Panc1 (cell line): ENCODE measurements around the gene PHLDB1. TPM values are rescaled to one million over a fixed set of nuclear protein-coding genes. Genes with fewer than 3 reads are reported as not detected.

Experiments used
- ATAC-seq: fragments of 200-7000 bp; cut with Tn5 transposase; 2 replicates; pipeline ENCODE4 v1.9.1; 2020; ENCODE audit warnings: mild to moderate bottlenecking, moderate library complexity
- BruUV-seq: library from RNA; stranded (reverse); fragments of 400-500 nt; replicated peaks from 2 replicates; lab custom pipeline; 2021; lab: Mats Ljungman, UMichigan
- CTCF ChIA-PET: fragments of 300-600 bp; sonication (Branson Sonifier 250); formaldehyde crosslinking; loops from one replicate; lab custom pipeline; 2022; ENCODE audit warnings: antibody characterized with exemption; lab: Charles Lee
- POLR2A ChIA-PET: fragments of 300-600 bp; sonication (Branson Sonifier 250); formaldehyde crosslinking; loops from one replicate; lab custom pipeline; 2022; ENCODE audit warnings: antibody characterized with exemption; lab: Charles Lee
- DNase-seq: peaks from one replicate; pipeline ENCODE4 v3.0.0-alpha.2; 2010; ENCODE audit warnings: low read depth, low spot score
- H3K27ac ChIP-seq: 2 replicates; pipeline ENCODE4 v1.5.1; 2011; ENCODE audit warnings: mild to moderate bottlenecking, low read length, inconsistent platforms
- H3K27me3 ChIP-seq: fragments of 200-500 bp; sonication (Bioruptor generic); 2 replicates; pipeline ENCODE4 v1.6.0; 2014; ENCODE audit warnings: low read length, inconsistent platforms; ENCODE audit not compliant: control insufficient read depth, insufficient read depth
- H3K36me3 ChIP-seq: fragments of 200-500 bp; sonication (Bioruptor generic); 2 replicates; pipeline ENCODE4 v1.5.1; 2014; ENCODE audit warnings: inconsistent platforms, mild to moderate bottlenecking, low read length, moderate library complexity; ENCODE audit not compliant: control insufficient read depth, insufficient read depth
- H3K4me1 ChIP-seq: 2 replicates; pipeline ENCODE4 v1.5.1; 2011; ENCODE audit warnings: inconsistent platforms, mild to moderate bottlenecking, low read length, moderate library complexity; ENCODE audit not compliant: control insufficient read depth, insufficient read depth
- H3K4me3 ChIP-seq, 2 experiments: 2 replicates each; pipeline ENCODE4 v1.5.1; 2011 to 2012; ENCODE audit warnings: low read depth in 2 of 2, low read length in 2 of 2, mild to moderate bottlenecking in 2 of 2, inconsistent platforms in 1 of 2, moderate library complexity in 1 of 2
- H3K9me3 ChIP-seq: fragments of 200-500 bp; sonication (Bioruptor generic); 2 replicates; pipeline ENCODE4 v1.5.1; 2014; ENCODE audit warnings: low read depth, mild to moderate bottlenecking, inconsistent platforms, low read length, moderate library complexity; ENCODE audit not compliant: control insufficient read depth, insufficient read depth
- POLR2AphosphoS5 ChIP-seq: IDR thresholded peaks from 2 replicates; pipeline ENCODE4 v1.6.1; 2012; ENCODE audit warnings: mild to moderate bottlenecking, low read depth, low read length, moderate library complexity
- SIN3A ChIP-seq: IDR thresholded peaks from 2 replicates; pipeline ENCODE4 v1.6.1; 2012; ENCODE audit warnings: low read depth, mild to moderate bottlenecking, low read length, moderate library complexity, borderline replicate concordance; ENCODE audit not compliant: insufficient read depth
- TCF7L2 ChIP-seq: IDR thresholded peaks from 2 replicates; pipeline ENCODE4 v1.6.1; 2011; ENCODE audit warnings: mild to moderate bottlenecking, low read depth, low read length, inconsistent platforms
- in situ Hi-C: cut with HindIII; loops from 2 replicates; pipeline ENCODE4 v1.10.0; 2016; ENCODE audit warnings: low sequenced_read_pairs, low pct_unique_long_range_greater_than_20kb
- intact Hi-C: fragments of 100-400 bp; cut with micrococcal nuclease; formaldehyde crosslinking; loops from one replicate; pipeline ENCODE4 v1.10.0; 2022; ENCODE audit not compliant: unreplicated experiment
- total RNA-seq: library from RNA; stranded (reverse); gene quantifications from one replicate; pipeline ENCODE4 v1.2.1, GENCODE V29; 2021; ENCODE audit not compliant: unreplicated experiment
- TF ChIP-seq, protein P1 (sequence below), 2 experiments: IDR thresholded peaks; 2 replicates each; pipeline ENCODE4 v1.6.1; 2011 to 2012; ENCODE audit warnings: low read depth in 2 of 2, control low read depth in 1 of 2, low read length in 1 of 2, mild to moderate bottlenecking in 1 of 2, moderate library complexity in 1 of 2; ENCODE audit not compliant: insufficient read depth in 1 of 2
- TF ChIP-seq, protein P2 (sequence below): fragments of 450-650 bp; IDR thresholded peaks from 2 replicates; pipeline ENCODE4 v1.5.1; 2017; ENCODE audit warnings: mild to moderate bottlenecking

PHLDB1 gene
- total RNA-seq, 1 experiment from 2014 or later: 97.7 TPM

DNA sequence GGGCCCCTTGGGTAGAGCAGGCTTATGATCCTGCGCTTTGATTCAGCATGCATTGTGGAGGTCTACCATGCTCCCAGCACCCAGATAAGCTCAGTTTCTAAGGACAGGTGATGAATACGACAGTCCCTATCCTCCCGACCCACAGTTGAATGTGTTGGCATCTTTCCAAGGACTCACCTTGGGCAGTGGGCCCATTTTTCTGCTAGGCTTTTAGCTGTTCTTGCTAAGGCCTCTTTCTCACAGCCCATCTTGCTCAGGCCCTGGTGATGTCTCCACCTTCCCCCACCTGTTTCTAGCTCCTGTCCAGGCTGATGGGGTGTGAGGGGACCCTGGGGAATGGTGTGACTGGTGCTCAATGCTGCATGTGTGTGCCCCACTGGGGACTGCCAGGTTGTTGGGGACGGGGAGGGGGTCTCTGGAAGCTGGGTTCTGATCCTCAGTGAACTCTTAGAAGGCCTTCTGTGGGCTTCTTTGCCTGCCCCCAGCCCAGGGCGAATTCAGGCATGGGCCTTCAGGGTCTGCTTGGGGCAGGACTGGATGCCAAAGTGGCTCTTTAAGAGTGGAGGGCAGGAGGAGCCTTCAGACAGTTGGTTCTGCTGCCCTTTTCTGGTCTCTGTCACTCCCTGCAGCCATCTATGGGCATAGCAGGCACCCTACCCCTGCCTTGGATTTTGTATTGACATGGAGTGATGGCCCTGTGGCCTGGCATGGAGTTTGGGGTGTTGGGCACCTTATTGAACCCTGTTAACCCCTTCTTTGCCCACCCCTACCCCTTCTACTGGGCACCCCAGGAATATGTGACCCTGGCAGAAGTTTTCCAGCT, 33.1 kb downstream of the PHLDB1 start:
- POLR2A ChIA-PET: interaction anchor here (0.6 kb wide), 1 partner anchor 27 kb away, joined by 17 read pairs; no protein-coding TSS in a partner anchor
- in situ Hi-C loops: no loop called here
- no peak overlapping the region for H3K4me3 ChIP-seq
- H3K4me1 ChIP-seq: no peaks in the 10 kb centered on the region
- no peak overlapping the region for H3K27ac ChIP-seq
- no TSS peak for BruUV-seq
- TF ChIP-seq, protein P1, sequence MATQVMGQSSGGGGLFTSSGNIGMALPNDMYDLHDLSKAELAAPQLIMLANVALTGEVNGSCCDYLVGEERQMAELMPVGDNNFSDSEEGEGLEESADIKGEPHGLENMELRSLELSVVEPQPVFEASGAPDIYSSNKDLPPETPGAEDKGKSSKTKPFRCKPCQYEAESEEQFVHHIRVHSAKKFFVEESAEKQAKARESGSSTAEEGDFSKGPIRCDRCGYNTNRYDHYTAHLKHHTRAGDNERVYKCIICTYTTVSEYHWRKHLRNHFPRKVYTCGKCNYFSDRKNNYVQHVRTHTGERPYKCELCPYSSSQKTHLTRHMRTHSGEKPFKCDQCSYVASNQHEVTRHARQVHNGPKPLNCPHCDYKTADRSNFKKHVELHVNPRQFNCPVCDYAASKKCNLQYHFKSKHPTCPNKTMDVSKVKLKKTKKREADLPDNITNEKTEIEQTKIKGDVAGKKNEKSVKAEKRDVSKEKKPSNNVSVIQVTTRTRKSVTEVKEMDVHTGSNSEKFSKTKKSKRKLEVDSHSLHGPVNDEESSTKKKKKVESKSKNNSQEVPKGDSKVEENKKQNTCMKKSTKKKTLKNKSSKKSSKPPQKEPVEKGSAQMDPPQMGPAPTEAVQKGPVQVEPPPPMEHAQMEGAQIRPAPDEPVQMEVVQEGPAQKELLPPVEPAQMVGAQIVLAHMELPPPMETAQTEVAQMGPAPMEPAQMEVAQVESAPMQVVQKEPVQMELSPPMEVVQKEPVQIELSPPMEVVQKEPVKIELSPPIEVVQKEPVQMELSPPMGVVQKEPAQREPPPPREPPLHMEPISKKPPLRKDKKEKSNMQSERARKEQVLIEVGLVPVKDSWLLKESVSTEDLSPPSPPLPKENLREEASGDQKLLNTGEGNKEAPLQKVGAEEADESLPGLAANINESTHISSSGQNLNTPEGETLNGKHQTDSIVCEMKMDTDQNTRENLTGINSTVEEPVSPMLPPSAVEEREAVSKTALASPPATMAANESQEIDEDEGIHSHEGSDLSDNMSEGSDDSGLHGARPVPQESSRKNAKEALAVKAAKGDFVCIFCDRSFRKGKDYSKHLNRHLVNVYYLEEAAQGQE (IDR thresholded peaks at IDR 0.05; ENCODE audit: insufficient read depth in 1 of 2, low read depth in 2 of 2, low read length in 1 of 2): no peak
- TF ChIP-seq POLR2AphosphoS5 (no peak), TCF7L2 (no peak), SIN3A (no peak)
- TF ChIP-seq, protein P2, sequence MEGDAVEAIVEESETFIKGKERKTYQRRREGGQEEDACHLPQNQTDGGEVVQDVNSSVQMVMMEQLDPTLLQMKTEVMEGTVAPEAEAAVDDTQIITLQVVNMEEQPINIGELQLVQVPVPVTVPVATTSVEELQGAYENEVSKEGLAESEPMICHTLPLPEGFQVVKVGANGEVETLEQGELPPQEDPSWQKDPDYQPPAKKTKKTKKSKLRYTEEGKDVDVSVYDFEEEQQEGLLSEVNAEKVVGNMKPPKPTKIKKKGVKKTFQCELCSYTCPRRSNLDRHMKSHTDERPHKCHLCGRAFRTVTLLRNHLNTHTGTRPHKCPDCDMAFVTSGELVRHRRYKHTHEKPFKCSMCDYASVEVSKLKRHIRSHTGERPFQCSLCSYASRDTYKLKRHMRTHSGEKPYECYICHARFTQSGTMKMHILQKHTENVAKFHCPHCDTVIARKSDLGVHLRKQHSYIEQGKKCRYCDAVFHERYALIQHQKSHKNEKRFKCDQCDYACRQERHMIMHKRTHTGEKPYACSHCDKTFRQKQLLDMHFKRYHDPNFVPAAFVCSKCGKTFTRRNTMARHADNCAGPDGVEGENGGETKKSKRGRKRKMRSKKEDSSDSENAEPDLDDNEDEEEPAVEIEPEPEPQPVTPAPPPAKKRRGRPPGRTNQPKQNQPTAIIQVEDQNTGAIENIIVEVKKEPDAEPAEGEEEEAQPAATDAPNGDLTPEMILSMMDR: no peak
- DNase-seq (no peak), ATAC-seq (peak; percentile 51; the same call in 1 of the 2 replicates)
- intact Hi-C loops: no loop called here
- H3K27me3 ChIP-seq: no peaks in the 10 kb centered on the region
- H3K9me3 ChIP-seq: no peaks in the 10 kb centered on the region
- H3K36me3 ChIP-seq: peaks cover 5% of the 10 kb centered on the region; the same call in 1 of the 2 replicates
- CTCF ChIA-PET: interaction anchor here (0.6 kb wide), 1 partner anchor 27 kb away, joined by 3 read pairs; no protein-coding TSS in a partner anchor

- Histone ChIP-seq H3K4me1 (no peaks in the 10 kb centered on the region), H3K4me3 (no peak overlapping the region), H3K27ac (no peak overlapping the region), H3K36me3 (peaks cover 2% of the 10 kb centered on the region; the same call in 1 of the 2 replicates), H3K9me3 (no peaks in the 10 kb centered on the region), H3K27me3 (no peaks in the 10 kb centered on the region)
- in situ Hi-C loops (no loop called here), intact Hi-C loops (no loop called here)
- ATAC-seq: no peak
- TF ChIP-seq, protein P2: no peak
- no peak for TF ChIP-seq POLR2AphosphoS5
- no peak for DNase-seq
- ChIA-PET POLR2A (no interaction called here), CTCF (interaction anchor here (0.6 kb wide), 1 partner anchor 14 kb away, joined by 4 read pairs; no protein-coding TSS in a partner anchor)
- no TSS peak for BruUV-seq
Observed at GRCh38 chr11:118641397-118642019, 34.1 kb downstream of the PHLDB1 start.
